ENCODE measurements around the gene ITGA2. TPM values are rescaled to one million over a fixed set of nuclear protein-coding genes. Genes with fewer than 3 reads are reported as not detected.
A peak's percentile ranks its signal among the peaks of the same experiment; 100 is the strongest.

Gene ITGA2
- total RNA-seq, 1 experiment from 2014 or later: 36.7 TPM

- Histone ChIP-seq H3K4me1 (ENCODE audit: insufficient read depth, low read length) (peaks cover 38% of the 10 kb centered on the region), H4K20me1 (ENCODE audit: low read length) (no peaks in the 10 kb centered on the region), H3F3A (ENCODE audit: low read length, unreplicated experiment) (no peaks in the 10 kb centered on the region), H3K27me3 (ENCODE audit: low read length) (no peaks in the 10 kb centered on the region), H3K9ac (ENCODE audit: low read length) (no peak overlapping the region), H3K9me3 (ENCODE audit: low read length) (no peaks in the 10 kb centered on the region), H3K79me2 (ENCODE audit: low read length) (peaks cover 75% of the 10 kb centered on the region), H3K9me2 (replicated peaks; ENCODE audit: low read length) (no peaks in the 10 kb centered on the region), H3K27ac (ENCODE audit: low read length) (no peak overlapping the region), H2AFZ (ENCODE audit: low read length) (no peak overlapping the region), H3K4me3 (ENCODE audit: low read length) (no peak overlapping the region), H3K36me3 (ENCODE audit: low read depth, low read length) (no peaks in the 10 kb centered on the region), H3K4me2 (ENCODE audit: low read length) (no peak overlapping the region)
- TF ChIP-seq, protein P1, sequence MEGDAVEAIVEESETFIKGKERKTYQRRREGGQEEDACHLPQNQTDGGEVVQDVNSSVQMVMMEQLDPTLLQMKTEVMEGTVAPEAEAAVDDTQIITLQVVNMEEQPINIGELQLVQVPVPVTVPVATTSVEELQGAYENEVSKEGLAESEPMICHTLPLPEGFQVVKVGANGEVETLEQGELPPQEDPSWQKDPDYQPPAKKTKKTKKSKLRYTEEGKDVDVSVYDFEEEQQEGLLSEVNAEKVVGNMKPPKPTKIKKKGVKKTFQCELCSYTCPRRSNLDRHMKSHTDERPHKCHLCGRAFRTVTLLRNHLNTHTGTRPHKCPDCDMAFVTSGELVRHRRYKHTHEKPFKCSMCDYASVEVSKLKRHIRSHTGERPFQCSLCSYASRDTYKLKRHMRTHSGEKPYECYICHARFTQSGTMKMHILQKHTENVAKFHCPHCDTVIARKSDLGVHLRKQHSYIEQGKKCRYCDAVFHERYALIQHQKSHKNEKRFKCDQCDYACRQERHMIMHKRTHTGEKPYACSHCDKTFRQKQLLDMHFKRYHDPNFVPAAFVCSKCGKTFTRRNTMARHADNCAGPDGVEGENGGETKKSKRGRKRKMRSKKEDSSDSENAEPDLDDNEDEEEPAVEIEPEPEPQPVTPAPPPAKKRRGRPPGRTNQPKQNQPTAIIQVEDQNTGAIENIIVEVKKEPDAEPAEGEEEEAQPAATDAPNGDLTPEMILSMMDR (conservative IDR thresholded peaks at IDR 0.05; ENCODE audit: low read depth, low read length): no peak
- TF ChIP-seq EZH2 (IDR thresholded peaks at IDR 0.05; ENCODE audit: low read length, unreplicated experiment) (no peak), EZH2phosphoT487 (IDR thresholded peaks at IDR 0.05; ENCODE audit: borderline replicate concordance, low read length) (no peak)
- DNase-seq (no peak), ATAC-seq (no peak)
- intact Hi-C loops (cut with micrococcal nuclease): no loop called here
- no TSS peak for BruUV-seq (replicated peaks)
- ChIA-PET POLR2A (ENCODE audit: unreplicated experiment) (no interaction called here), CTCF (no interaction called here)
Observed at GRCh38 chr5:53013857-53014256, 24.7 kb downstream of the ITGA2 start.

- no peak overlapping the region for H3K9ac ChIP-seq (ENCODE audit: low read length)
- TF ChIP-seq EZH2phosphoT487 (IDR thresholded peaks at IDR 0.05; ENCODE audit: borderline replicate concordance, low read length): no peak
- no peak for TF ChIP-seq EZH2 (IDR thresholded peaks at IDR 0.05; ENCODE audit: low read length, unreplicated experiment)
- TF ChIP-seq, protein P1 (conservative IDR thresholded peaks at IDR 0.05; ENCODE audit: low read depth, low read length): no peak
- H3K27ac ChIP-seq (ENCODE audit: low read length): no peak overlapping the region
- BruUV-seq (replicated peaks): no TSS peak
- H3K9me2 ChIP-seq (replicated peaks; ENCODE audit: low read length): no peaks in the 10 kb centered on the region
- peaks cover 2% of the 10 kb centered on the region; the same call in 1 of the 2 replicates for H3K36me3 ChIP-seq (ENCODE audit: low read depth, low read length)
- POLR2A ChIA-PET (ENCODE audit: unreplicated experiment): no interaction called here
- no peaks in the 10 kb centered on the region for H3F3A ChIP-seq (ENCODE audit: low read length, unreplicated experiment)
- intact Hi-C loops (cut with micrococcal nuclease): no loop called here
- no peaks in the 10 kb centered on the region for H3K9me3 ChIP-seq (ENCODE audit: low read length)
- no peak overlapping the region for H2AFZ ChIP-seq (ENCODE audit: low read length)
- H3K4me2 ChIP-seq (ENCODE audit: low read length): no peak overlapping the region
- H3K27me3 ChIP-seq (ENCODE audit: low read length): no peaks in the 10 kb centered on the region
- no peak overlapping the region for H3K4me3 ChIP-seq (ENCODE audit: low read length)
- peaks cover 50% of the 10 kb centered on the region for H3K4me1 ChIP-seq (ENCODE audit: insufficient read depth, low read length)
- ATAC-seq (no peak), DNase-seq (no peak)
- peaks cover 90% of the 10 kb centered on the region for H3K79me2 ChIP-seq (ENCODE audit: low read length)
- CTCF ChIA-PET: no interaction called here
- no peaks in the 10 kb centered on the region for H4K20me1 ChIP-seq (ENCODE audit: low read length)
Observed at GRCh38 chr5:53017383-53017782, 28.2 kb downstream of the ITGA2 start.

GRCh38 chr5:53017794-53018391, 28.7 kb downstream of the ITGA2 start:
- H3K27ac ChIP-seq (ENCODE audit: low read length): peak overlapping the region; percentile 68; the same call in 1 of the 2 replicates
- no peak overlapping the region for H3K9ac ChIP-seq (ENCODE audit: low read length)
- H3K79me2 ChIP-seq (ENCODE audit: low read length): peaks cover 91% of the 10 kb centered on the region
- no peaks in the 10 kb centered on the region for H4K20me1 ChIP-seq (ENCODE audit: low read length)
- H3K27me3 ChIP-seq (ENCODE audit: low read length): no peaks in the 10 kb centered on the region
- no peak overlapping the region for H3K4me3 ChIP-seq (ENCODE audit: low read length)
- no peaks in the 10 kb centered on the region for H3K9me2 ChIP-seq (replicated peaks; ENCODE audit: low read length)
- BruUV-seq (replicated peaks): no TSS peak
- H3K36me3 ChIP-seq (ENCODE audit: low read depth, low read length): peaks cover 6% of the 10 kb centered on the region; the same call in 1 of the 2 replicates
- peaks cover 4% of the 10 kb centered on the region for H3F3A ChIP-seq (ENCODE audit: low read length, unreplicated experiment)
- ChIA-PET POLR2A (ENCODE audit: unreplicated experiment) (no interaction called here), CTCF (no interaction called here)
- ATAC-seq (no peak), DNase-seq (no peak)
- H3K9me3 ChIP-seq (ENCODE audit: low read length): no peaks in the 10 kb centered on the region
- no peak overlapping the region for H3K4me2 ChIP-seq (ENCODE audit: low read length)
- H3K4me1 ChIP-seq (ENCODE audit: insufficient read depth, low read length): peaks cover 55% of the 10 kb centered on the region
- H2AFZ ChIP-seq (ENCODE audit: low read length): no peak overlapping the region
- no peak for TF ChIP-seq EZH2 (IDR thresholded peaks at IDR 0.05; ENCODE audit: low read length, unreplicated experiment)
- TF ChIP-seq, protein P1 (conservative IDR thresholded peaks at IDR 0.05; ENCODE audit: low read depth, low read length): no peak
- TF ChIP-seq EZH2phosphoT487 (IDR thresholded peaks at IDR 0.05; ENCODE audit: borderline replicate concordance, low read length): no peak
- intact Hi-C loops (cut with micrococcal nuclease): no loop called here
